SK-N-SH (cell line): ENCODE results near the gene DELE1. TPM values are rescaled to one million over a fixed set of nuclear protein-coding genes. Genes with fewer than 3 reads are reported as not detected.
A peak's percentile ranks its signal among the peaks of the same experiment; 100 is the strongest.

Experiments used
- CTCF ChIA-PET: fragments of 300-600, 350-600 bp; formaldehyde crosslinking; extraction: SDS; loops from one replicate; lab custom pipeline; 2021; lab: Yijun Ruan, JAX
- POLR2A ChIA-PET: fragments of 350-600 bp; sonication (Branson Sonifier 250); formaldehyde crosslinking; extraction: SDS; loops from one replicate; lab custom pipeline; 2020; ENCODE audit warnings: antibody characterized with exemption, inconsistent platforms; lab: Yijun Ruan, JAX
- DNase-seq: peaks from one replicate; pipeline ENCODE4 v3.0.0; 2012
- H2AFZ ChIP-seq: fragments of 200-600 bp; sonication (generic); 2 replicates; pipeline ENCODE4 v1.8.1; 2016; ENCODE audit warnings: antibody characterized with exemption, mild to moderate bottlenecking, low read depth
- H3F3A ChIP-seq: fragments of 200-600 bp; sonication (generic); replicated peaks from 2 replicates; pipeline ENCODE3; 2016; ENCODE audit warnings: antibody characterized with exemption, mild to moderate bottlenecking; ENCODE audit not compliant: insufficient read depth
- H3K27ac ChIP-seq, 2 experiments: fragments of 200-500 bp in 1 of 2; fragments of 200-600 bp in 1 of 2; sonication (Bioruptor generic) in 1 of 2; sonication (generic), shearing (Covaris generic) in 1 of 2; 2 replicates each; pipeline versions ENCODE4 v1.5.1 to v1.6.1; 2014 to 2016; ENCODE audit warnings: low read depth in 2 of 2, inconsistent platforms in 1 of 2, low read length in 1 of 2, mild to moderate bottlenecking in 1 of 2, mixed read lengths in 1 of 2
- H3K27me3 ChIP-seq: fragments of 200-600 bp; sonication (generic), shearing (Covaris generic); 2 replicates; pipeline ENCODE4 v1.6.1; 2016; ENCODE audit warnings: mixed run types; ENCODE audit not compliant: insufficient read depth
- H3K36me3 ChIP-seq, 2 experiments: fragments of 200-500 bp in 1 of 2; fragments of 200-600 bp in 1 of 2; sonication (Bioruptor generic) in 1 of 2; sonication (generic) in 1 of 2; replicated peaks in 1 of 2; 2 replicates each; pipeline versions ENCODE3 to v1.5.1; 2014 to 2016; ENCODE audit warnings: low read length in 1 of 2, mild to moderate bottlenecking in 1 of 2; ENCODE audit not compliant: insufficient read depth in 2 of 2, control insufficient read depth in 1 of 2
- H3K4me1 ChIP-seq, 2 experiments: fragments of 200-500 bp in 1 of 2; fragments of 200-600 bp in 1 of 2; sonication (Bioruptor generic) in 1 of 2; sonication (generic), shearing (Covaris generic) in 1 of 2; 2 replicates each; pipeline versions ENCODE4 v1.5.1 to v1.6.1; 2014 to 2016; ENCODE audit warnings: low read depth in 1 of 2, low read length in 1 of 2, mixed run types in 1 of 2; ENCODE audit not compliant: insufficient read depth in 2 of 2, control insufficient read depth in 1 of 2
- H3K4me2 ChIP-seq: fragments of 200-600 bp; sonication (generic), shearing (Covaris generic); 2 replicates; pipeline ENCODE4 v1.6.1; 2017; ENCODE audit warnings: mixed run types
- H3K4me3 ChIP-seq, 2 experiments: fragments of 200-500 bp in 1 of 2; fragments of 200-600 bp in 1 of 2; sonication (Bioruptor generic) in 1 of 2; sonication (generic), shearing (Covaris generic) in 1 of 2; 2 replicates each; pipeline versions ENCODE4 v1.5.1 to v1.8.1; 2014 to 2016; ENCODE audit warnings: low read depth in 2 of 2, inconsistent platforms in 1 of 2, low read length in 1 of 2, mild to moderate bottlenecking in 1 of 2, mixed read lengths in 1 of 2, moderate library complexity in 1 of 2
- H3K79me2 ChIP-seq: fragments of 200-600 bp; sonication (generic); 2 replicates; pipeline ENCODE4 v1.8.1; 2017; ENCODE audit warnings: mild to moderate bottlenecking; ENCODE audit not compliant: insufficient read depth
- H3K9ac ChIP-seq: fragments of 200-600 bp; sonication (generic); 2 replicates; pipeline ENCODE4 v1.6.1; 2017; ENCODE audit warnings: mixed run types
- H3K9me2 ChIP-seq: fragments of 200-600 bp; sonication (generic); 2 replicates; pipeline ENCODE4 v1.6.1; 2017; ENCODE audit warnings: mixed run types
- H3K9me3 ChIP-seq: fragments of 200-600 bp; sonication (generic); 2 replicates; pipeline ENCODE4 v1.6.1; 2017; ENCODE audit warnings: mixed run types, mild to moderate bottlenecking, moderate library complexity
- H4K20me1 ChIP-seq: fragments of 200-600 bp; sonication (generic); 2 replicates; pipeline ENCODE4 v1.6.1; 2017; ENCODE audit warnings: mild to moderate bottlenecking, mixed run types; ENCODE audit not compliant: insufficient read depth
- CHD2 ChIP-seq: fragments of 150-350 bp; IDR thresholded peaks from 2 replicates; pipeline ENCODE4 v1.6.1; 2018; ENCODE audit warnings: low read length; ENCODE audit not compliant: partially characterized antibody
- ELF1 ChIP-seq: IDR thresholded peaks from 2 replicates; pipeline ENCODE4 v1.4.0; 2012
- FOSL2 ChIP-seq: IDR thresholded peaks from 2 replicates; pipeline ENCODE4 v1.4.0; 2012; ENCODE audit warnings: low read depth, mild to moderate bottlenecking, moderate library complexity, borderline replicate concordance
- FOXM1 ChIP-seq: IDR thresholded peaks from 2 replicates; pipeline ENCODE4 v1.4.0; 2012; ENCODE audit warnings: low read depth, mild to moderate bottlenecking
- GABPA ChIP-seq: IDR thresholded peaks from 2 replicates; pipeline ENCODE4 v1.4.0; 2012; ENCODE audit warnings: low read depth, mild to moderate bottlenecking
- GATA2 ChIP-seq: sonication (generic); formaldehyde crosslinking; IDR thresholded peaks from 2 replicates; pipeline ENCODE4 v1.5.0; 2020; ENCODE audit warnings: mild to moderate bottlenecking, missing genetic modification reagents
- MEF2A ChIP-seq: IDR thresholded peaks from 2 replicates; pipeline ENCODE4 v1.4.0; 2012; ENCODE audit warnings: low read depth, borderline replicate concordance
- MXI1 ChIP-seq: IDR thresholded peaks from 2 replicates; pipeline ENCODE4 v1.6.1; 2012; ENCODE audit warnings: mild to moderate bottlenecking, low read depth, low read length, improper control_type of control experiment
- NFIC ChIP-seq: IDR thresholded peaks from 2 replicates; pipeline ENCODE4 v1.4.0; 2012; ENCODE audit warnings: borderline replicate concordance
- NRF1 ChIP-seq: IDR thresholded peaks from 2 replicates; pipeline ENCODE4 v1.6.1; 2012; ENCODE audit warnings: low read depth, mild to moderate bottlenecking, low read length
- POLR2AphosphoS5 ChIP-seq: IDR thresholded peaks from 2 replicates; pipeline ENCODE4 v1.6.1; 2012; ENCODE audit warnings: low read depth, low read length
- SIN3A ChIP-seq: IDR thresholded peaks from 2 replicates; pipeline ENCODE4 v1.6.1; 2012; ENCODE audit warnings: low read depth, mild to moderate bottlenecking, low read length, moderate library complexity, borderline replicate concordance
- SMC3 ChIP-seq: IDR thresholded peaks from 2 replicates; pipeline ENCODE4 v1.6.1; 2012; ENCODE audit warnings: low read depth, low read length, improper control_type of control experiment
- YY1 ChIP-seq: IDR thresholded peaks from 2 replicates; pipeline ENCODE4 v1.4.0; 2012; ENCODE audit warnings: low read depth, mild to moderate bottlenecking
- WGBS: methylation state at CpG from one replicate; pipeline ENCODE4 v1.1.6; 2017; ENCODE audit warnings: low lambda C conversion rate; 5-methylcytosine and 5-hydroxymethylcytosine counted together
- polyA plus RNA-seq, 3 experiments: library from polyadenylated mRNA; depleted of rRNA; stranded (reverse); fragments of >200 nt; gene quantifications; 2 replicates each; pipeline ENCODE4 v1.2.3, GENCODE V29; 2012
- TF ChIP-seq, protein P1 (sequence below): IDR thresholded peaks from 2 replicates; pipeline ENCODE4 v1.4.0; 2012; ENCODE audit warnings: low read depth, borderline replicate concordance
- TF ChIP-seq, protein P2 (sequence below): fragments of 150-350 bp; IDR thresholded peaks from 2 replicates; pipeline ENCODE4 v1.6.1; 2017; ENCODE audit warnings: antibody characterized with exemption, low read length, low read depth, borderline replicate concordance
- TF ChIP-seq, protein P3 (sequence below): fragments of 200-600 bp; sonication (generic); IDR thresholded peaks from 2 replicates; pipeline ENCODE4 v1.6.1; 2017; ENCODE audit warnings: antibody characterized with exemption, mild to moderate bottlenecking, moderate library complexity
- TF ChIP-seq, protein P4 (sequence below): IDR thresholded peaks from 2 replicates; pipeline ENCODE4; 2012
- TF ChIP-seq, protein P5 (sequence below): IDR thresholded peaks from 2 replicates; pipeline ENCODE4 v1.4.0; 2012; ENCODE audit warnings: low read depth
- TF ChIP-seq, protein P6 (sequence below): IDR thresholded peaks from 2 replicates; pipeline ENCODE4 v1.4.0; 2012; ENCODE audit warnings: low read depth, borderline replicate concordance

The DELE1 gene
- polyA plus RNA-seq, 1 of the 3 experiments (the other 2 are of a cell fraction): 60.3 TPM

DNA sequence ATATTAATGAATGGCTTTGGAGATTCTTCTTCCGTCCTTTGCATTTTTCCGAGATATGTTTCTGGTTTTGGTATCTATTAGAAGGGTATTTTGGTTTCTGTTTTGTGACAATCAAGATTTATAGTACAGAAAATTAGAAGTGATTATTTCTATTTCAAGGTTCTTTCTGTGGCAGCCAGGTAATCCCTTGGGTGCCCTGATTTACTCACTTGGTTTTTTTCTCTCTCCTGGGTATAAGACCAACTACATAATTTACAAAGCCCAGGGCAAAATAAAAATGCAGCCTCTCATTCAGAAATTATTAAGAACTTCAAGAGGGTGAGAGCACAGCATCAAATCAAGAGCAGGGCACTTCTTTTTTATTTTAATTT, 43.3 kb downstream of the DELE1 start (continued):
- TF ChIP-seq SMC3: no peak
- TF ChIP-seq, protein P1, sequence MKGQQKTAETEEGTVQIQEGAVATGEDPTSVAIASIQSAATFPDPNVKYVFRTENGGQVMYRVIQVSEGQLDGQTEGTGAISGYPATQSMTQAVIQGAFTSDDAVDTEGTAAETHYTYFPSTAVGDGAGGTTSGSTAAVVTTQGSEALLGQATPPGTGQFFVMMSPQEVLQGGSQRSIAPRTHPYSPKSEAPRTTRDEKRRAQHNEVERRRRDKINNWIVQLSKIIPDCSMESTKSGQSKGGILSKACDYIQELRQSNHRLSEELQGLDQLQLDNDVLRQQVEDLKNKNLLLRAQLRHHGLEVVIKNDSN: no peak

DNA sequence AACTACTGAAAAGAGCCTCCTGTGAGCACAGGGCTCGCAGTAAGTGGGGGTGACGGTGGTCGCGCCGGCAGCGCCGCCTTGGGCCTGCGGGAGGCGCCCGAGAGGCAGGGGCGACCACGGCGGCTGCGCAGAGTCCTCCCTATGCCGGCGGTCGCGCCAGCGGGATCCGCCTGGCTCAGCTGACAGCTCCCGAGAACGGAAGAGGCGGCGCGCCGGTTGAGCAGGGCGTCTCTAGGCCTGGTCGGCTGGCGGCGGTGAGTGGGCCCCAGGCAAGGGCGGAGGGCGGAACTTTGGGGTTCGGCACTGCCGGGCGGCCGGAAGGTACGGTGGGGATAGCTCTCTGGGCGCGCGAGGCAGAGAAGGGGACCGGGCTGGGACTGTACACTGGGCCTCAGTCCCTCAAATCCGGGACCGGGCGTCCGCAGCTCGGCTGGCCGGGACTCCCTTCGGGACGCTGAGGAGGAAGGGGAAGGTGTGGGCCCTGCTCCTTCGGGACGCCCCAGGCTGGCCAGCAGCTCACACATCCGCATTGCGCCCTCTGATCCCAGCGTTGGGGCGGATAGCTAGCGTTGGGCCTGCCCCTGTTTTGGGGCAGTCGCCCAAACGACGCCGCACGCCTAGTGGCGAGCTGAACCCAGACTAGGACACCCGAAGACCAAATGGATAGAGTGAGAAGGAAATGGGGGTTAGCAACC, 45.4 kb downstream of the DELE1 start, which contains the start of gene RNF14:
Gene RNF14 (plus strand): TSS at position 192 of the 695 bp plus-strand sequence. CDS start 4,484 bp downstream, outside the sequence.
- H3K4me1 ChIP-seq: peaks cover 7 to 13% of the 10 kb centered on the region in 2 experiments; a peak in 3 of 4 replicates
- CTCF ChIA-PET: interaction anchor here (0.7 to 7.8 kb wide), 45 partner anchors 9 to 637 kb away, joined by 3 to 99 read pairs (median 4); partner anchors contain the start of genes ARAP3, DIAPH1, FCHSD1 and PCDH1

More for the DNA sequence above, 45.4 kb downstream of the DELE1 start, which contains the start of gene RNF14:
- Histone ChIP-seq H3K9ac (peak within 1 kb of the TSS; percentile 93), H3F3A (peaks cover 16% of the 10 kb centered on the region), H3K9me2 (no peaks in the 10 kb centered on the region), H2AFZ (peak within 1 kb of the TSS; percentile 98), H4K20me1 (no peaks in the 10 kb centered on the region), H3K4me3 (peak within 1 kb of the TSS; percentile 81 to 85), H3K79me2 (peaks cover 45% of the 10 kb centered on the region), H3K9me3 (no peaks in the 10 kb centered on the region), H3K27ac (peak within 1 kb of the TSS; percentile 84 to 90)
- WGBS: 0% methylated on average over 11 of the region's 63 CpGs
- TF ChIP-seq, protein P2, sequence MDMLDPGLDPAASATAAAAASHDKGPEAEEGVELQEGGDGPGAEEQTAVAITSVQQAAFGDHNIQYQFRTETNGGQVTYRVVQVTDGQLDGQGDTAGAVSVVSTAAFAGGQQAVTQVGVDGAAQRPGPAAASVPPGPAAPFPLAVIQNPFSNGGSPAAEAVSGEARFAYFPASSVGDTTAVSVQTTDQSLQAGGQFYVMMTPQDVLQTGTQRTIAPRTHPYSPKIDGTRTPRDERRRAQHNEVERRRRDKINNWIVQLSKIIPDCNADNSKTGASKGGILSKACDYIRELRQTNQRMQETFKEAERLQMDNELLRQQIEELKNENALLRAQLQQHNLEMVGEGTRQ: no peak; the same call in 1 of the 2 replicates
- TF ChIP-seq FOSL2 (0 out of 2 replicates have a peak, but pooled peaks have one; percentile 5), MXI1 (peak; percentile 70), POLR2AphosphoS5 (peak; percentile 89), GABPA (peak; percentile 72), ELF1 (peak; percentile 47), YY1 (peak; percentile 55; the same call in 1 of the 2 replicates), MEF2A (no peak), NRF1 (peak; percentile 85), SIN3A (peak; percentile 88; the same call in 1 of the 2 replicates), NFIC (no peak; the same call in 1 of the 2 replicates), CHD2 (peak; percentile 7), GATA2 (CRISPR knock-in tag) (no peak), FOXM1 (no peak)
- TF ChIP-seq, protein P3, sequence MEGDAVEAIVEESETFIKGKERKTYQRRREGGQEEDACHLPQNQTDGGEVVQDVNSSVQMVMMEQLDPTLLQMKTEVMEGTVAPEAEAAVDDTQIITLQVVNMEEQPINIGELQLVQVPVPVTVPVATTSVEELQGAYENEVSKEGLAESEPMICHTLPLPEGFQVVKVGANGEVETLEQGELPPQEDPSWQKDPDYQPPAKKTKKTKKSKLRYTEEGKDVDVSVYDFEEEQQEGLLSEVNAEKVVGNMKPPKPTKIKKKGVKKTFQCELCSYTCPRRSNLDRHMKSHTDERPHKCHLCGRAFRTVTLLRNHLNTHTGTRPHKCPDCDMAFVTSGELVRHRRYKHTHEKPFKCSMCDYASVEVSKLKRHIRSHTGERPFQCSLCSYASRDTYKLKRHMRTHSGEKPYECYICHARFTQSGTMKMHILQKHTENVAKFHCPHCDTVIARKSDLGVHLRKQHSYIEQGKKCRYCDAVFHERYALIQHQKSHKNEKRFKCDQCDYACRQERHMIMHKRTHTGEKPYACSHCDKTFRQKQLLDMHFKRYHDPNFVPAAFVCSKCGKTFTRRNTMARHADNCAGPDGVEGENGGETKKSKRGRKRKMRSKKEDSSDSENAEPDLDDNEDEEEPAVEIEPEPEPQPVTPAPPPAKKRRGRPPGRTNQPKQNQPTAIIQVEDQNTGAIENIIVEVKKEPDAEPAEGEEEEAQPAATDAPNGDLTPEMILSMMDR: peak; percentile 79
- TF ChIP-seq, protein P4, sequence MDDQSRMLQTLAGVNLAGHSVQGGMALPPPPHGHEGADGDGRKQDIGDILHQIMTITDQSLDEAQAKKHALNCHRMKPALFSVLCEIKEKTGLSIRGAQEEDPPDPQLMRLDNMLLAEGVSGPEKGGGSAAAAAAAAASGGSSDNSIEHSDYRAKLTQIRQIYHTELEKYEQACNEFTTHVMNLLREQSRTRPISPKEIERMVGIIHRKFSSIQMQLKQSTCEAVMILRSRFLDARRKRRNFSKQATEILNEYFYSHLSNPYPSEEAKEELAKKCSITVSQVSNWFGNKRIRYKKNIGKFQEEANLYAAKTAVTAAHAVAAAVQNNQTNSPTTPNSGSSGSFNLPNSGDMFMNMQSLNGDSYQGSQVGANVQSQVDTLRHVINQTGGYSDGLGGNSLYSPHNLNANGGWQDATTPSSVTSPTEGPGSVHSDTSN: peak; percentile 32; the same call in 1 of the 2 replicates
- TF ChIP-seq, protein P1: peak; percentile 64; the same call in 1 of the 2 replicates
- TF ChIP-seq, protein P5, sequence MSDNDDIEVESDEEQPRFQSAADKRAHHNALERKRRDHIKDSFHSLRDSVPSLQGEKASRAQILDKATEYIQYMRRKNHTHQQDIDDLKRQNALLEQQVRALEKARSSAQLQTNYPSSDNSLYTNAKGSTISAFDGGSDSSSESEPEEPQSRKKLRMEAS: peak; percentile 83
- TF ChIP-seq, protein P6, sequence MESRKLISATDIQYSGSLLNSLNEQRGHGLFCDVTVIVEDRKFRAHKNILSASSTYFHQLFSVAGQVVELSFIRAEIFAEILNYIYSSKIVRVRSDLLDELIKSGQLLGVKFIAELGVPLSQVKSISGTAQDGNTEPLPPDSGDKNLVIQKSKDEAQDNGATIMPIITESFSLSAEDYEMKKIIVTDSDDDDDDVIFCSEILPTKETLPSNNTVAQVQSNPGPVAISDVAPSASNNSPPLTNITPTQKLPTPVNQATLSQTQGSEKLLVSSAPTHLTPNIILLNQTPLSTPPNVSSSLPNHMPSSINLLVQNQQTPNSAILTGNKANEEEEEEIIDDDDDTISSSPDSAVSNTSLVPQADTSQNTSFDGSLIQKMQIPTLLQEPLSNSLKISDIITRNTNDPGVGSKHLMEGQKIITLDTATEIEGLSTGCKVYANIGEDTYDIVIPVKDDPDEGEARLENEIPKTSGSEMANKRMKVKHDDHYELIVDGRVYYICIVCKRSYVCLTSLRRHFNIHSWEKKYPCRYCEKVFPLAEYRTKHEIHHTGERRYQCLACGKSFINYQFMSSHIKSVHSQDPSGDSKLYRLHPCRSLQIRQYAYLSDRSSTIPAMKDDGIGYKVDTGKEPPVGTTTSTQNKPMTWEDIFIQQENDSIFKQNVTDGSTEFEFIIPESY: 0 out of 2 replicates have a peak, but pooled peaks have one; percentile 6
- TF ChIP-seq, all 33 proteins: peak for 14
- peak; percentile 97 for DNase-seq
- Histone ChIP-seq H3K36me3 (peaks cover 10 to 21% of the 10 kb centered on the region in 2 experiments), H3K27me3 (no peaks in the 10 kb centered on the region), H3K4me2 (peak within 1 kb of the TSS; percentile 83)
- POLR2A ChIA-PET: interaction anchor here (0.6 to 1.7 kb wide), 7 partner anchors 8 to 288 kb away, joined by 3 to 7 read pairs (median 5); partner anchors contain the start of genes ARAP3 and GNPDA1
